Right lobe of liver (tissue), 4 donors: ENCODE data around the gene TAGLN2.

ENCODE experiments used
- POLR2A ChIP-seq: fragments of 450-650 bp; IDR thresholded peaks from one replicate; pipeline ENCODE4 v1.6.1; 2017; ENCODE audit warnings: antibody characterized with exemption, mild to moderate bottlenecking
- TF ChIP-seq, protein P1 (sequence below), 4 donors: fragments of 200-600 bp in 3 of 4; fragments of 450-650 bp in 1 of 4; IDR thresholded peaks; one replicate each; pipeline versions ENCODE4 v1.5.1 to v1.8.0; 2016 to 2022; ENCODE audit warnings: antibody characterized with exemption in 4 of 4, mild to moderate bottlenecking in 2 of 4
- donor health status: DM: no; HTN: no; CAD: no.
- donor health status: DM: no; HTN: no; CAD: no.
- donor health status: DM: no; HTN: yes; CAD: no.

DNA sequence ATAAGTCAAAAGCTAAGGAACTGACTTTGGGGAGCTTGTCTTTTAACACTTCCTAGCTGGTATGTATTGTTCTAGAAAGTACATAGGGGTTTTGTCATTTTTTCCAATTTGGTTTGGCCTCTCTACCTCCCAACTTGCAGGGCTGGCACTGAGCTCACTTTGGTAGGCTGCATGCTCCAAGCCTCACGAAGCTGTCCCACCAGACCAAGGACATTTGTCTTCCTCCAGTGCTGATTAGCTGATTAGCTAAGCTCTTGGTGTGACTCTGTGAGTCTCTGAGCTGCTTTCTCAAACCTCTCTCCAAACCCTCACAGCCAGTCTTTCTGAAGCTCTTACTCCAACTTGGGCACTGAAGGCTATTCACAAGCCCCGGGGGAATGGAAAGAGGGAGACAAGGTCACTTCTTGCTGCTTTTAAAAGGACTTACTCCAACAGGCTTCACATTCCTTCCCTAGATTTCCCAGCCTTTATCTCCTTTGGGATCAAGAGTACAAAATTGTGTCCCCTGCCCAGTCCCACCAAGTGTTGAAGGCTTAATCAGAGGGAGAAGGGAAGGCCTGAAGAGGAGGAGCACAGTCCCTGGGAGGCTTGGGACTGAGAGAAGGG is 24.4 kb downstream of the TAGLN2 start:
- TF ChIP-seq, protein P1, sequence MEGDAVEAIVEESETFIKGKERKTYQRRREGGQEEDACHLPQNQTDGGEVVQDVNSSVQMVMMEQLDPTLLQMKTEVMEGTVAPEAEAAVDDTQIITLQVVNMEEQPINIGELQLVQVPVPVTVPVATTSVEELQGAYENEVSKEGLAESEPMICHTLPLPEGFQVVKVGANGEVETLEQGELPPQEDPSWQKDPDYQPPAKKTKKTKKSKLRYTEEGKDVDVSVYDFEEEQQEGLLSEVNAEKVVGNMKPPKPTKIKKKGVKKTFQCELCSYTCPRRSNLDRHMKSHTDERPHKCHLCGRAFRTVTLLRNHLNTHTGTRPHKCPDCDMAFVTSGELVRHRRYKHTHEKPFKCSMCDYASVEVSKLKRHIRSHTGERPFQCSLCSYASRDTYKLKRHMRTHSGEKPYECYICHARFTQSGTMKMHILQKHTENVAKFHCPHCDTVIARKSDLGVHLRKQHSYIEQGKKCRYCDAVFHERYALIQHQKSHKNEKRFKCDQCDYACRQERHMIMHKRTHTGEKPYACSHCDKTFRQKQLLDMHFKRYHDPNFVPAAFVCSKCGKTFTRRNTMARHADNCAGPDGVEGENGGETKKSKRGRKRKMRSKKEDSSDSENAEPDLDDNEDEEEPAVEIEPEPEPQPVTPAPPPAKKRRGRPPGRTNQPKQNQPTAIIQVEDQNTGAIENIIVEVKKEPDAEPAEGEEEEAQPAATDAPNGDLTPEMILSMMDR (IDR thresholded peaks at IDR 0.05) = no peak
- no peak for TF ChIP-seq POLR2A
